ENCODE results near the gene KRTAP5-1. TPM values are rescaled to one million over a fixed set of nuclear protein-coding genes. Genes with fewer than 3 reads are reported as not detected.
A peak's percentile ranks its signal among the peaks of the same experiment; 100 is the strongest.

Gene KRTAP5-1
- total RNA-seq, 1 donor from 2014 or later = not detected

DNA sequence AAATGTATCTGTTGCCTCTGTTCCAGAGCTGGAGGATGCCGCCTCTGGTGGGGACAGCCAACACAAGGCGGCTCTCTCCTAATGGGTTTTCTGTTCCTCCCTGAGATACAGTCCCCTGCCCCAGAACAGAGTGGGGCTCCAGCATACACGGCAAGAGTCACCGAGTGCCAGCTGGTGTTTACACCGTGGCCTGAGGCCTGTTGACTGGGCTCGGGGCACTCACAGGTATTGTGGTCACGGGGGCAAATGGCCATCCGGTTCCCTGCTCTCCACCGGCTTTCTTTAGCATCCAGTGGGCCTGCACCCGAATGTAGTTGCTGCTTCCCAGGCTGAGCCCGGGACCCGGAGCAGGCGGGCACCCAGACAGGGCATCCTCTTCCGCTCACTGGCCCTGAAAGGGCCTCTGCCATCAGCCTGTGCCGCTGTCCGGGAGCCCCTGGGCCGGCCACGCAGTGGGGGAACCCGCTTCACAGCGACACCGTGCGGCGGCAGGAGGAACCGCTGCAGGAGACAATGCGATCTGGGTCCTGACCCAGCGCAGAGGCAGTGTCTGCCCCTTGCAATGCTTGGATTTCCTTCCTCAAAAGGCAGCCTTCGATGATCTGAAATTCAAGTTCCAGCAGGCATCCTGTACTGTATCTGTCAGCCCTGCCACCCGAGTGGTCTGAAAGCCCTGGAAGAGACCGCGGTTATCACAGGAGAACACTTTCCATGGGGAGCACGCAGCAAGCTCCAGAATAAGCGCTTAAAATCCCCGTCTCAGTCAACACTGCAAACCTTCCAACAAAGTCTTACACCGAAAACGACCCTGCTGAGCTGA, 43.6 kb upstream of the KRTAP5-1 start:
- no peak overlapping the region for H3K4me3 ChIP-seq (ENCODE audit: low read depth, low read length)
- TF ChIP-seq CTCF (conservative IDR thresholded peaks at IDR 0.05; ENCODE audit: low read depth, low read length) = peak; percentile 87
- no peak for DNase-seq (ENCODE audit: low read depth)

- DNase-seq (ENCODE audit: low read depth) = no peak
- TF ChIP-seq CTCF (conservative IDR thresholded peaks at IDR 0.05; ENCODE audit: low read depth, low read length) = no peak
- no peak overlapping the region for H3K4me3 ChIP-seq (ENCODE audit: low read depth, low read length)
Observed at GRCh38 chr11:1625541-1625940, 40.5 kb upstream of the KRTAP5-1 start.

DNA sequence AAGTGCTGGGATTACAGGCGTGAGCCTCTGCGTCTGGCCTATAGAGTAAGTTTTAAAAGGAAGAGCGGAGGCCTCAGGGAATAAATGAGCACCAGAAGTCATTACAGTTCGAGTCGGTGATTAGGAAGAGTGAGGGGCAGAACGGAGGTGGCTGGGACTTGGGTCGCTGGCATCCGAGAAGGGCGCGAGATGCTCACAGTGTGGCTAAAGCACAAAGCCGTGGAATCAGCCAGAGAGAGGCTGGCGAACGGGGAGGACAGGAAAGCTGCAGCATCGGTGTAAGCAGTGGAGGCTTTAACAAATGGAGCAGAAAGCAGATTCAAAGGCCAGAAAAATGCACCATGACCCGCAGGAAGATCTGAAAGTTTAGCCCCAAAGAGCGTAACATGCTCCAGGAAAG, 39.5 kb upstream of the KRTAP5-1 start:
- TF ChIP-seq CTCF (conservative IDR thresholded peaks at IDR 0.05; ENCODE audit: low read depth, low read length) = no peak
- no peak for DNase-seq (ENCODE audit: low read depth)
- no peak overlapping the region for H3K4me3 ChIP-seq (ENCODE audit: low read depth, low read length)

GRCh38 chr11:1623716-1624115, 38.6 kb upstream of the KRTAP5-1 start:
- TF ChIP-seq CTCF (conservative IDR thresholded peaks at IDR 0.05; ENCODE audit: low read depth, low read length) = no peak
- no peak overlapping the region for H3K4me3 ChIP-seq (ENCODE audit: low read depth, low read length)
- no peak for DNase-seq (ENCODE audit: low read depth)

- TF ChIP-seq CTCF (conservative IDR thresholded peaks at IDR 0.05; ENCODE audit: low read depth, low read length) = no peak
- DNase-seq (ENCODE audit: low read depth) = no peak
- H3K4me3 ChIP-seq (ENCODE audit: low read depth, low read length) = no peak within 1 kb of the TSS
Observed at GRCh38 chr11:1622086-1622485, 37.0 kb upstream of the KRTAP5-1 start, which contains the start of gene KRTAP5-4. TSS of gene KRTAP5-4 (minus strand) at chr11:1622138. CDS start at chr11:1622093, 45 bp downstream.

DNA sequence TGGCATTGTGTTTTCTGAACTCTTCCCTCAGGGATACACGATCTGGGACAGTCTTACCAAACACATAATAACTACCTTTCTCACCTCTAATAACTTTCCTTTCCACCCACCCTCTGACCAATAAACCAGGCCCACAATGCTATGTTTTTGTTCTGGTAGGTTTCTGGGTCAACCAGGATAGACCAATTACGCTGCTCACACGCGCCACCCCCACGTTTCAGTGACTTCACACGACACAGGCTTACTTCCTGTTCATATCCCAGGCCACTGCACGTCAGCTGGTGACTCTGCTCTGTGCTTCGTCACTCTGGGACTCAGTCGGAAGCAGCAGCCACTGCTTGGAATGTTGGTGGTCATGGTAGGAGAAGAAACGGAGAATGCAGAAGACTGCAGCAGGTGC, 34.4 kb upstream of the KRTAP5-1 start:
- DNase-seq (ENCODE audit: low read depth) = no peak
- TF ChIP-seq CTCF (conservative IDR thresholded peaks at IDR 0.05; ENCODE audit: low read depth, low read length) = no peak
- H3K4me3 ChIP-seq (ENCODE audit: low read depth, low read length) = no peak overlapping the region

DNA sequence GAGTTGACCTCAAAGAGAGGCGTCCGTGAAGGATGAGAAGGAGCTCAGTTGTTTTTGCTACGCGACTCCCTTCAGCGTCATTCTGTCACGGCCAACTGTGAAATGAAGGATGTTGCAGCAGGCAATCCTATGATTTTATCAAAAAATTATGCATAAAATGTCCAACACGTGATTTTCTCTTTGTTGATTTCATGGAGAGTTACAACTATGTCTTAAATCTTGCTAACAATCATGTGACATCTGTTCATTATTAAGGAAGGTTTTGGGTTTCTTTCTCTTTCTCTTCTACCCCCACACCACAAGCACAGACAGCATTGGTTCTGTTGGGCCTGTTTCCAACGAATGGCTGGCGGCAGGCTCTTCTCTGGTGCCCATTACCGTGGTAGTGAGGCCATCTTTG, 33.1 kb upstream of the KRTAP5-1 start:
- no peak for TF ChIP-seq CTCF (conservative IDR thresholded peaks at IDR 0.05; ENCODE audit: low read depth, low read length)
- DNase-seq (ENCODE audit: low read depth) = no peak
- no peak overlapping the region for H3K4me3 ChIP-seq (ENCODE audit: low read depth, low read length)

Data from epithelial cell of proximal tubule (primary cell).